HG03520 (cell line): ENCODE measurements around the gene CD52.
"Not testable (repeated sequence)": the region's sequence is repeated elsewhere in the genome, so short reads cannot be mapped to it uniquely, and the experiment has no call there.

ENCODE experiments used
- ATAC-seq: cut with Tn5 transposase; IDR thresholded peaks from one replicate; pipeline ENCODE4 v1.9.1; 2021; ENCODE audit warnings: mild to moderate bottlenecking, moderate library complexity; ENCODE audit not compliant: unreplicated experiment

Gene CD52

GRCh38 chr1:26297057-26297790 is 20.5 kb upstream of the CD52 start:
- ATAC-seq = no peak

DNA sequence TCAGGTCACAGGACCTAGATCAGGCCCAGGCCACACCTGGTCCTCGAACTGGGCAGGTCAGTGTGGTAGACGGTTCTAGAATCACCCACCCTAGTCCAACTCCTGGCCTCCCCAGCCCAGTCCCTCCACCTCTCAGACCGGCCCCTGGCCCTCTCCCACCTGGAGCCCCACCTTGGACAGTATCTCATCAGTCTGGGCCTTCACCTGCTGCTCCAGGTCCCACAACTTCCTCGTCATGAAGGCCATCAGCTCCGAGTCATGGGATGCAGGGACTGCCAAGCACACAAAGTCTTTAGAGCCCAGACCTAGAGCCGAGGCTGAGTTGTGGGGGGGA is 20.0 kb upstream of the CD52 start:
- ATAC-seq = no peak

- no peak for ATAC-seq
These were observed 17.0 kb upstream of the CD52 start for GRCh38 chr1:26300578-26301275.

DNA sequence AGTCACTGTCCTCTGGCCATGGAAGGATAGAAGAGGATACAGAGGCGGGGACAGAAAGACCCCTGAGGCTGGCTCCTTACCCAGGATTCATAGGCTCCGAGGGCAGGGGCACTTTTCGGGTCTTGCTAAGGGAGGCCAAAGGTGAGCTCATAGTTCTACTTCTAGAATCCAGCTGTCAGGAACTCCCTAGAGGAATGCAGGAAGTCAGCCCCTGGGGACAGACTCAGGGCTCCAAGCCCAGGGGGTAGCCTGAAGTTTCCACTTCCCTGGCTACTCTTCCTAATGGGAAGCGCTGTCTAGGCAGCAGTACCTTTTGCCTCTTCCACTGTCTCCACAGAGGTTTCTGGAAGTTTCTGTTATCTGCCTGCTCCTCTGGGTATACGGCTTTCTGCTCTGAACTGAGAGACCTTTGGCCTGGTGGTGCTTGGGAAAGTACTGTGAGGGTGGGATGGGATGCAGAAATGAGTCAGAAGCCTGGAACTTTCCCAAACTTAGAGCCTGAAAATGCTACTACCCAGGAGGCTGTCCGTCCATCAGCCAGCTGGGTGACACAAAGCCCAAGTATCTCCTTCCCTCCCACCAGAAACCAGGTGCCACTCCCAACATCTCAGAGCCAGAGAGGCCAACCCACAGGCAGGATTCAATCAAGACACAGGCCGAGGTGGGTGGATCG is 14.9 kb upstream of the CD52 start:
- ATAC-seq = no peak

GRCh38 chr1:26305667-26306289 is 12.0 kb upstream of the CD52 start:
- no peak for ATAC-seq

DNA sequence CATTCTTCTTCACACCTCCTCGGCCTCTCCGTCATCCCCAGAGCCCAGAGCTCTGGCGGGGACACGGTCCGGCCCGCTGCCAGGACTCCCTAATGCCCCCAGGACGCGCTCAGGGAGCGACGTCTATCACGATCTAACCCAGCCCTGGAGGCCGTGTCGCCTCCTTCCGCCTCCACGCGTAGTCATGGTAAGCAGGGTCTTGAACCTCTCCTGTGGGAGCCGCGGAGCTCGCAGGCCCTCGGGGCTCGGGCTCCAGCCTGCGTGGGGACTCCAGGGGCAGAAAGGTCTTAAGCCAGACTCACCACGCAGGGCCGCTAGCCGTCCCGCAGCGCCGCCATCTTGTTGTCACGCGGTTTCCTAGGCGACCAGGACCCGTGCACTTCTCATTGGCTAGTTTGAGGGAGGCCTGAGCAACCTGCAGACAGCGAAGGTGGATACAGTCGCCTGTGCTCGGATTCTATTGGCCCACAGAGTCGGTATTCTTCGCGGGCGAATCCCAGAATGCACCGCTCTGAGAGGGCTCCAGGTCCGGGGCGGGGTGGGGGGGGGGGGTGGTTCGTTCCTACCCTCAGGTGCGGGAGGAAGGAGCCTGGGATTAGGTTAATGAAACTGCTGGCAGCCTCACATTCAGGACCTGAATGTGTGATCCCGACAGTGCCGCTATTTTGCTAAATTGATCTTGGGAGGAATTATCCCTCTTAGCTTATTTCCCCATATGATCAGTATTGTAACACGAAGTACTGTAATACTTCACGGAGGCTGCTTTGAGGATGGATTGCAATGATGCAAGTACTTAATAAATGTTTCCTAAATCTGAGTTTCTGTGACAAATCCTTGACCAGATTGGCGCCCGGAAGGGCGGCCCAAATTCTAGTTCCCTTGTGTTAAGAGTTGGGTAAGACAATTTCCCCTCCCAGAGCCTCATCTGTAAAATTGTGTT is 11.2 kb upstream of the CD52 start, which contains the start of gene UBXN11:
Gene UBXN11 (minus strand): TSS at position 347 of the 940 bp plus-strand sequence. CDS start 3,753 bp downstream, outside the sequence.
- peak; percentile 99 for ATAC-seq

DNA sequence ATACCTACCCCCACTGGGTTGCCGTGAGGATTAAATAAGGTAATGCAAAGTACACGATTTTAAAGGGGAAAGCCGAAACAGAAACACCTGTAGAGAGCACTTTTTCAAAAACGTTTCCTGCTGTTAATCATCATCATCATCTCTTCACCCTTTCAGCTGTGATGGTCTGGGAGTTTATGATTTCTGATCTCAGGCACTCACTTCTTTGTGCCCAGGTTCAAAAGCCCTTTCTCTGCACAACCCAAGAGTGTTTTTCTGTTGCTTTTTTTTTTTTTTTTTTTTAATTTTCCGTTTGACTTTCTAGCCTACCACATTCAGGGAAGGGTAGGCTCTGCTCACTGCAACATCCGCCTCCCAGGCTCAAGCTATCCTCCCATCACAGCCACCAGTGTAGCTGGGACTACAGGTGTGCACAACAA is 10.4 kb upstream of the CD52 start:
- ATAC-seq = no peak

- not testable (repeated sequence) for ATAC-seq
These were observed 9.5 kb upstream of the CD52 start for GRCh38 chr1:26307966-26308899.

- ATAC-seq = no peak
These were observed 3.3 kb upstream of the CD52 start for GRCh38 chr1:26314501-26314900.

GRCh38 chr1:26315874-26316850 is 1.6 kb upstream of the CD52 start:
- no peak for ATAC-seq

DNA sequence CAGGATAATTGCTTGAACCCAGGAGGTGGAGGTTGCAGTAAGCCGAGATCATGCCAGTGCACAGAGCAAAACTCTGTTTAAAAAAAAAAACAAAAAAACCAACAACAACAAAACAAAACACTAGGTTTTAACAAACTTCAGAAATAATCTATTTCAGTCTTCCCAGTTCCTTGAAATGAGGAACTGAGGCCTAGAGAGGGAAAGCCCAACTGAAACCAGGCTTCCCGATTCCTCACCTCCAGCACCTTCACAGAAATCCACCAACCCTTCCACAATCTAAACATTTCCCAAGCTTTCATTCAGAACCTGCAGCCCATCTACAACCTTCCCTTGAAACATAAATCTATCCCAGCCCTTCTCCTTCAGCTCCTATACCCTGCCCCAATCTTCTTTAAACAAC is 612 bp upstream of the CD52 start:
- no peak for ATAC-seq

- no peak for ATAC-seq
These were observed 743 bp downstream of the CD52 start for GRCh38 chr1:26318338-26319064.

DNA sequence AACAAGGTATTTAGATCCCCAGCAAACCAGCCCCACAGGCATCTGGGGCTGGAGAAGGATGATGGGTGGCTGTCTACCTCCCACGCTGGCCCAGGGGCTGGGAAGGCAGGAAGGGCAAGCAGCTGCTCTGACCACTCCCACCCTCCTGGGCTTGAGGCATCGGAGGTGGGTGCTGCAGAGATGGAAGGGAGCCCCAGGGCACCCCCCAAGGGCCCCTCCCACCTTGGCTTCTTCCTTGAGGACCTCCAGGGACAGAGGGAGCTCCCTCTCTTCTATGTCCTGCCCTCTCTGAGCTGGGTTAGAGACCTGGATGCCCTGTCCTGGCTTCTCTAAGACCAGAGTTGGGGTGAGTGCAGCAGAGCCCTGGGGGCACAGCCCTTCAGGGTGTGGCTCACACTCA is 3.1 kb downstream of the CD52 start:
- no peak for ATAC-seq

- no peak for ATAC-seq
These were observed 3.7 kb downstream of the CD52 start for GRCh38 chr1:26321315-26322041.

GRCh38 chr1:26322042-26322331 is 4.2 kb downstream of the CD52 start:
- ATAC-seq = no peak

GRCh38 chr1:26323382-26323781 is 5.6 kb downstream of the CD52 start:
- no peak for ATAC-seq

- no peak for ATAC-seq
These were observed 6.8 kb downstream of the CD52 start for GRCh38 chr1:26324550-26324949.
